Measurements from ENCODE around the gene CAPN14.

CAPN14 gene

GRCh38 chr2:31227110-31227509 is 9.8 kb upstream of the CAPN14 start:
- Histone ChIP-seq H3K9me3 (ENCODE audit: control insufficient read depth in 5 of 5, low read length in 5 of 5) (no peaks in the 10 kb centered on the region), H3K4me1 (ENCODE audit: control insufficient read depth in 5 of 5, insufficient read depth in 5 of 5, low read length in 5 of 5) (no peaks in the 10 kb centered on the region), H3K9ac (ENCODE audit: low read length in 5 of 5) (no peak overlapping the region), H3K36me3 (ENCODE audit: control insufficient read depth in 5 of 5, insufficient read depth in 5 of 5, low read length in 5 of 5) (no peaks in the 10 kb centered on the region), H3K27me3 (ENCODE audit: control insufficient read depth in 5 of 5, insufficient read depth in 4 of 5, low read length in 5 of 5) (peaks cover 0 to 9% (median 3%) of the 10 kb centered on the region in 5 donors), H3K4me3 (ENCODE audit: low read depth in 1 of 5, low read length in 5 of 5) (no peak overlapping the region), H3K27ac (ENCODE audit: low read depth, low read length) (no peak overlapping the region)

DNA sequence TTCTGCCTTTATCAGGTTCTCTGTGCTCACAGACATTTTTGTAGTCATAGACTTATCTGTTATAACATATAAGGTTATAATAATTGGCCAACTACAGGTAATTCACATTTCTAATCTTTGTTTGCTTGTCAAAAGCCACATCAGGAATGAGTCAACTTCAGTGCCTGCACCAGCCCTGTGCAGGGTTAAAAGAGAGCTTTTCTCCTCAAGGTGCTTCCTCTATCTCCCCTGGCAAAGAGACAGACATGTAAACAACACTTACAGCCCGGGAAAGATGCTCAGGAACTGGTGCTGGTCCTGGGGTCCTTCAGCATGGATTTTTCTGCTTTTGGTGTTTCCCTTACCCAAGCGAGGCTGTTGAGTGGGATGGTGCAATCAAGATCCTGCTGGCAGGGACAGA is 9.0 kb upstream of the CAPN14 start:
- Histone ChIP-seq H3K4me3 (ENCODE audit: low read depth in 1 of 5, low read length in 5 of 5) (no peak overlapping the region), H3K9ac (ENCODE audit: low read length in 5 of 5) (no peak overlapping the region), H3K9me3 (ENCODE audit: control insufficient read depth in 5 of 5, low read length in 5 of 5) (no peaks in the 10 kb centered on the region), H3K27ac (ENCODE audit: low read depth, low read length) (no peak overlapping the region), H3K27me3 (ENCODE audit: control insufficient read depth in 5 of 5, insufficient read depth in 4 of 5, low read length in 5 of 5) (peaks cover 0 to 9% (median 3%) of the 10 kb centered on the region in 5 donors), H3K4me1 (ENCODE audit: control insufficient read depth in 5 of 5, insufficient read depth in 5 of 5, low read length in 5 of 5) (no peaks in the 10 kb centered on the region), H3K36me3 (ENCODE audit: control insufficient read depth in 5 of 5, insufficient read depth in 5 of 5, low read length in 5 of 5) (no peaks in the 10 kb centered on the region)

DNA sequence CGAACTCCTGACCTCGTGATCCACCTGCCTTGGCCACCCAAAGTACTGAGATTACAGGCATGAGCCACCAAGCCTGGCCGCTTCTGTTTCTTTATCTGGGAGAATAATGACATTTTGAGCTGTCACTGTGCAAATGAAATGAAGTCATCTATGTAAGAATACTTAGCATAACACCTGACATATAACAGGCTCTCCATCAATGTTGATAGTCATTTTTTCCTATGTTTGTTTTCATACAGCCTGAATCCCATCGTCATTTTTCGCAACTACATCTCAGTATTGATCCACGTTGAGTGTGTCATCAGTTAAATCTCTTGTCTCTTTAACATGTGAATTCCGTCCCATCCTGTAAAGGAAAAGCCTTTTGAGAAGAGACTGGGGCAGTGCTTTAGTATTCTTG is 6.4 kb upstream of the CAPN14 start:
- H3K4me3 ChIP-seq (ENCODE audit: low read depth in 1 of 5, low read length in 5 of 5): no peak overlapping the region
- peaks cover 0 to 13% (median 7%) of the 10 kb centered on the region in 5 donors for H3K27me3 ChIP-seq (ENCODE audit: control insufficient read depth in 5 of 5, insufficient read depth in 4 of 5, low read length in 5 of 5)
- no peaks in the 10 kb centered on the region for H3K36me3 ChIP-seq (ENCODE audit: control insufficient read depth in 5 of 5, insufficient read depth in 5 of 5, low read length in 5 of 5)
- no peak overlapping the region for H3K27ac ChIP-seq (ENCODE audit: low read depth, low read length)
- H3K9ac ChIP-seq (ENCODE audit: low read length in 5 of 5): no peak overlapping the region
- peaks cover 0 to 6% (median 0%) of the 10 kb centered on the region in 5 donors for H3K4me1 ChIP-seq (ENCODE audit: control insufficient read depth in 5 of 5, insufficient read depth in 5 of 5, low read length in 5 of 5)
- H3K9me3 ChIP-seq (ENCODE audit: control insufficient read depth in 5 of 5, low read length in 5 of 5): no peaks in the 10 kb centered on the region

- Histone ChIP-seq H3K9ac (ENCODE audit: low read length in 5 of 5) (no peak overlapping the region), H3K4me1 (ENCODE audit: control insufficient read depth in 5 of 5, insufficient read depth in 5 of 5, low read length in 5 of 5) (peaks cover 0 to 6% (median 0%) of the 10 kb centered on the region in 5 donors), H3K9me3 (ENCODE audit: control insufficient read depth in 5 of 5, low read length in 5 of 5) (no peaks in the 10 kb centered on the region), H3K36me3 (ENCODE audit: control insufficient read depth in 5 of 5, insufficient read depth in 5 of 5, low read length in 5 of 5) (no peaks in the 10 kb centered on the region), H3K27me3 (ENCODE audit: control insufficient read depth in 5 of 5, insufficient read depth in 4 of 5, low read length in 5 of 5) (peaks cover 0 to 18% (median 7%) of the 10 kb centered on the region in 5 donors), H3K27ac (ENCODE audit: low read depth, low read length) (no peak overlapping the region), H3K4me3 (ENCODE audit: low read depth in 1 of 5, low read length in 5 of 5) (no peak overlapping the region)
These were observed 5.7 kb upstream of the CAPN14 start for GRCh38 chr2:31223026-31223425.

DNA sequence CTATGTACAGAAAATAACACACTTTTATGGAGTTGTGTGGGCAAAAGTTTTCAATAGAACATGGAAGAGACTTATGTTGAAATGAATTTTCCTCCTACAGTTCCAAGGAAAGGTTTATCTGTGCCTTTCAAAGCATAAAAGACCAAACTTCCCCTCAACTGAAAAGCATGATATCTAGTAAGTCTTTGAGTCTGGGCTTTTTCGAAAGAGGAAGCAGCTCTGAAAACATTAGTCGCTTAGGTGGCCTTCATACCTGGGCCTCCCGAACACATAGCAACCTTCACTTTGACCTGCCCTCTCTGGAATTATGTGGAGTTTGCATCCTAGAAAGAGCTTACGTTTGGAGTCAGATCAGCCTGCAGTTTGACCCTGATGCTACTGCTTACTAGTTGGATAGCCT is 4.8 kb upstream of the CAPN14 start:
- Histone ChIP-seq H3K9me3 (ENCODE audit: control insufficient read depth in 5 of 5, low read length in 5 of 5) (no peaks in the 10 kb centered on the region), H3K4me1 (ENCODE audit: control insufficient read depth in 5 of 5, insufficient read depth in 5 of 5, low read length in 5 of 5) (peaks cover 0 to 6% (median 0%) of the 10 kb centered on the region in 5 donors), H3K9ac (ENCODE audit: low read length in 5 of 5) (no peak overlapping the region), H3K27me3 (ENCODE audit: control insufficient read depth in 5 of 5, insufficient read depth in 4 of 5, low read length in 5 of 5) (peaks cover 0 to 14% (median 4%) of the 10 kb centered on the region in 5 donors), H3K4me3 (ENCODE audit: low read depth in 1 of 5, low read length in 5 of 5) (no peak overlapping the region), H3K36me3 (ENCODE audit: control insufficient read depth in 5 of 5, insufficient read depth in 5 of 5, low read length in 5 of 5) (no peaks in the 10 kb centered on the region), H3K27ac (ENCODE audit: low read depth, low read length) (no peak overlapping the region)

DNA sequence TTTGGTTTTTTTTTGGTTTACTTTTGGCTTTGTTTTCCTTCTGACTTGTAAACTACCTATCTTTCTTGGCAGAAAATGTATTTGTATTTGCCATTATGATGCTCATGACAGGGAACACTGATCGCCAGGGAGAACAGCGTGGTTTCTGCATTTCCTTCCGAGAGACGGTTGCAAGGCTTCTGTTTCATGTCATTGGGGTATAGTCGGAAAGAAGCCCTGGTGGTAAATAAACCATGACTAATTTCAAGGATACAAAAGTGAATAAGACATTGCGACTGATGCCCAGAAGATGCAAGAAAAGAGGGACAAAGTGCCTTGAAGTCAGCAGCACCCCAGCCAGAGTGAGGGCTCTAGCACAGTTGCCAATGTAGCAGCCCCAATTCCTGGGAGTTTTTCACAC is 4.2 kb upstream of the CAPN14 start:
- Histone ChIP-seq H3K36me3 (ENCODE audit: control insufficient read depth in 5 of 5, insufficient read depth in 5 of 5, low read length in 5 of 5) (no peaks in the 10 kb centered on the region), H3K27me3 (ENCODE audit: control insufficient read depth in 5 of 5, insufficient read depth in 4 of 5, low read length in 5 of 5) (peaks cover 0 to 14% (median 4%) of the 10 kb centered on the region in 5 donors), H3K4me3 (ENCODE audit: low read depth in 1 of 5, low read length in 5 of 5) (no peak overlapping the region), H3K9ac (ENCODE audit: low read length in 5 of 5) (no peak overlapping the region), H3K4me1 (ENCODE audit: control insufficient read depth in 5 of 5, insufficient read depth in 5 of 5, low read length in 5 of 5) (peaks cover 0 to 6% (median 0%) of the 10 kb centered on the region in 5 donors), H3K27ac (ENCODE audit: low read depth, low read length) (no peak overlapping the region), H3K9me3 (ENCODE audit: control insufficient read depth in 5 of 5, low read length in 5 of 5) (no peaks in the 10 kb centered on the region)

- Histone ChIP-seq H3K9ac (ENCODE audit: low read length in 5 of 5) (no peak overlapping the region), H3K4me3 (ENCODE audit: low read depth in 1 of 5, low read length in 5 of 5) (no peak overlapping the region), H3K27ac (ENCODE audit: low read depth, low read length) (no peak overlapping the region), H3K27me3 (ENCODE audit: control insufficient read depth in 5 of 5, insufficient read depth in 4 of 5, low read length in 5 of 5) (peaks cover 0 to 14% (median 4%) of the 10 kb centered on the region in 5 donors), H3K4me1 (ENCODE audit: control insufficient read depth in 5 of 5, insufficient read depth in 5 of 5, low read length in 5 of 5) (peaks cover 0 to 6% (median 0%) of the 10 kb centered on the region in 5 donors), H3K36me3 (ENCODE audit: control insufficient read depth in 5 of 5, insufficient read depth in 5 of 5, low read length in 5 of 5) (no peaks in the 10 kb centered on the region), H3K9me3 (ENCODE audit: control insufficient read depth in 5 of 5, low read length in 5 of 5) (no peaks in the 10 kb centered on the region)
These were observed 2.0 kb upstream of the CAPN14 start for GRCh38 chr2:31219131-31219969.

GRCh38 chr2:31216734-31217133 is 581 bp downstream of the CAPN14 start:
- no peak overlapping the region for H3K4me3 ChIP-seq (ENCODE audit: low read depth in 1 of 5, low read length in 5 of 5)

GRCh38 chr2:31214444-31214915 is 2.8 kb downstream of the CAPN14 start:
- H3K9me3 ChIP-seq (ENCODE audit: control insufficient read depth in 5 of 5, low read length in 5 of 5): no peaks in the 10 kb centered on the region
- H3K9ac ChIP-seq (ENCODE audit: low read length in 5 of 5): no peak overlapping the region
- peaks cover 0 to 6% (median 0%) of the 10 kb centered on the region in 5 donors for H3K4me1 ChIP-seq (ENCODE audit: control insufficient read depth in 5 of 5, insufficient read depth in 5 of 5, low read length in 5 of 5)
- H3K27me3 ChIP-seq (ENCODE audit: control insufficient read depth in 5 of 5, insufficient read depth in 4 of 5, low read length in 5 of 5): peaks cover 0 to 10% (median 2%) of the 10 kb centered on the region in 5 donors
- H3K36me3 ChIP-seq (ENCODE audit: control insufficient read depth in 5 of 5, insufficient read depth in 5 of 5, low read length in 5 of 5): no peaks in the 10 kb centered on the region
- no peak overlapping the region for H3K27ac ChIP-seq (ENCODE audit: low read depth, low read length)
- H3K4me3 ChIP-seq (ENCODE audit: low read depth in 1 of 5, low read length in 5 of 5): no peak overlapping the region

More at GRCh38 chr2:31216734-31217133, 581 bp downstream of the CAPN14 start:
- Histone ChIP-seq H3K9ac (ENCODE audit: low read length in 5 of 5) (no peak overlapping the region), H3K27me3 (ENCODE audit: control insufficient read depth in 5 of 5, insufficient read depth in 4 of 5, low read length in 5 of 5) (peaks cover 0 to 12% (median 2%) of the 10 kb centered on the region in 5 donors), H3K4me1 (ENCODE audit: control insufficient read depth in 5 of 5, insufficient read depth in 5 of 5, low read length in 5 of 5) (peaks cover 0 to 6% (median 0%) of the 10 kb centered on the region in 5 donors), H3K27ac (ENCODE audit: low read depth, low read length) (no peak overlapping the region), H3K9me3 (ENCODE audit: control insufficient read depth in 5 of 5, low read length in 5 of 5) (no peaks in the 10 kb centered on the region), H3K36me3 (ENCODE audit: control insufficient read depth in 5 of 5, insufficient read depth in 5 of 5, low read length in 5 of 5) (no peaks in the 10 kb centered on the region)

All from subcutaneous abdominal adipose tissue (tissue), 5 donors.